Spleen (tissue), 11 donors: ENCODE data around the gene ODAD2. TPM values are rescaled to one million over a fixed set of nuclear protein-coding genes. Genes with fewer than 3 reads are reported as not detected.

Experiments
- DNase-seq: peaks from one replicate; pipeline ENCODE4 v3.0.0-alpha.2; 2020
- H3K27ac ChIP-seq, 8 donors: fragments of 200-600 bp; sonication (generic) in 7 of 8; 1 replicate in 4 of 8; 2 replicates in 4 of 8; pipeline versions ENCODE4 v1.5.0 to v1.8.0; 2016 to 2021; ENCODE audit warnings: inconsistent platforms in 4 of 8, mild to moderate bottlenecking in 4 of 8, moderate library complexity in 1 of 8
- H3K27me3 ChIP-seq, 7 donors: fragments of 200-600 bp; sonication (generic) in 6 of 7; replicated peaks in 1 of 7; 1 replicate in 4 of 7; 2 replicates in 3 of 7; pipeline versions ENCODE4 v1.5.0 to v1.8.0; 2016 to 2021; ENCODE audit warnings: inconsistent platforms in 3 of 7, mild to moderate bottlenecking in 1 of 7
- H3K36me3 ChIP-seq, 6 donors: fragments of 200-600 bp; sonication (generic) in 5 of 6; 1 replicate in 4 of 6; 2 replicates in 2 of 6; pipeline versions ENCODE4 v1.5.0 to v1.8.0; 2016 to 2021; ENCODE audit warnings: inconsistent platforms in 2 of 6
- H3K4me1 ChIP-seq, 6 donors: fragments of 200-600 bp; sonication (generic) in 5 of 6; 1 replicate in 3 of 6; 2 replicates in 3 of 6; pipeline versions ENCODE4 v1.5.0 to v1.8.0; 2016 to 2021; ENCODE audit warnings: inconsistent platforms in 3 of 6
- H3K4me3 ChIP-seq, 8 donors: fragments of 200-600 bp; sonication (generic) in 7 of 8; 1 replicate in 4 of 8; 2 replicates in 4 of 8; pipeline versions ENCODE4 v1.5.0 to v1.8.0; 2016 to 2021; ENCODE audit warnings: inconsistent platforms in 4 of 8, mild to moderate bottlenecking in 4 of 8, moderate library complexity in 2 of 8
- H3K9me3 ChIP-seq, 8 donors: fragments of 200-600 bp; sonication (generic) in 7 of 8; 1 replicate in 4 of 8; 2 replicates in 4 of 8; pipeline versions ENCODE4 v1.5.0 to v1.8.0; 2016 to 2021; ENCODE audit warnings: inconsistent platforms in 4 of 8
- POLR2A ChIP-seq, 3 donors: fragments of 450-650 bp; IDR thresholded peaks; one replicate each; pipeline ENCODE4 v1.5.1; 2017; ENCODE audit warnings: antibody characterized with exemption in 3 of 3, mild to moderate bottlenecking in 1 of 3
- POLR2AphosphoS5 ChIP-seq, 3 donors: sonication (generic); formaldehyde crosslinking; IDR thresholded peaks; one replicate each; pipeline ENCODE4 v1.5.1; 2017; ENCODE audit warnings: antibody characterized with exemption in 3 of 3
- WGBS, 5 donors: extraction: QIAGEN DNeasy Blood & Tissue Kit in 3 of 5; methylation state at CpG; one replicate each; pipeline versions ENCODE4 v1.1.5 to v1.1.7; 2013 to 2018; 5-methylcytosine and 5-hydroxymethylcytosine counted together
- intact Hi-C: fragments of 100-400 bp; cut with DNase I; formaldehyde crosslinking; loops from one replicate; pipeline ENCODE4 v1.15.0; 2023; ENCODE audit warnings: low total_unique reads
- polyA plus RNA-seq, 3 donors: library from polyadenylated mRNA; stranded (reverse); fragments of 200-250 nt; gene quantifications; one replicate each; pipeline ENCODE4 v1.2.1, GENCODE V29; 2013
- total RNA-seq, 7 donors: library from RNA; depleted of rRNA in 3 of 7; stranded (reverse); fragments of >200 nt in 3 of 7; fragmentation: NEBNext Ultra II Directional in 4 of 7; extraction: Animal tissue kit (Norgen Biotek cat#: 25700) in 4 of 7; gene quantifications; one replicate each; pipeline versions ENCODE4 v1.1.0 to v1.2.1, GENCODE V29; 2016 to 2021
- TF ChIP-seq, protein P1 (sequence below), 11 experiments: fragments of 200-600 bp in 7 of 11; fragments of 450-650 bp in 4 of 11; sonication (generic) in 4 of 11; IDR thresholded peaks in 8 of 11; conservative IDR thresholded peaks in 3 of 11; 1 replicate in 7 of 11; 2 replicates in 4 of 11; pipeline versions ENCODE4 v1.4.0 to v1.8.0; 2016 to 2021; ENCODE audit warnings: antibody characterized with exemption in 11 of 11, inconsistent platforms in 4 of 11, mild to moderate bottlenecking in 1 of 11
- donor health status: healthy with polysubstance abuse.
- donor health status: DM: no; HTN: no; CAD: no; lungs with moderate emphysema.
- donor health status: DM: no; HTN: no; CAD: no.
- donor health status: Bipolar disorder and iron deficiency.
- donor health status: healthy.
- donor health status: DM: no; HTN: no; CAD: no.
- donor health status: DM: yes; HTN: yes; CAD: no.

Gene ODAD2
- total and polyA plus RNA-seq, 10 donors, result 0.03 to 0.72 (median 0.29) TPM; not detected in 2

DNA sequence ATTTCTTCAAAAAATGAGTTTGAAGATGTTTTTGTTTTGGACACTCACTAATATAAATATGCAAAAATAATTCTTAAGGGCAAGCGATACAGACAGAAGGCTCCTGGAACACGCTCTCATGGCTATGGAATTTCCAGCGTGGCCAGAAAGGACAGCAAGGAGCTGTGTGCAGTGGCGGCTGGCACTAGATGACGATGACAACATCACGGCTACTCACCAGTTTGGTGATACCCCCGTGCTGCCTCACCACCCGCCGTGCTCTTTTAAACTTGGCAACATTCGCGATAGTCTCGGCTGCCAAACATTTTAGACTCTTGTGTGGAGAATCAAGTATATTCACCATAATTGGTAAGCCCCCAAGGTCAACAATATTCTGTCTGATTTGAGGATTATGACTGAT, 54.9 kb downstream of the ODAD2 start:
- Histone ChIP-seq H3K27ac (no peak overlapping the region), H3K9me3 (no peaks in the 10 kb centered on the region), H3K4me3 (no peak overlapping the region), H3K27me3 (peaks cover 0 to 5% (median 0%) of the 10 kb centered on the region in 7 donors), H3K4me1 (no peaks in the 10 kb centered on the region), H3K36me3 (no peaks in the 10 kb centered on the region)
- TF ChIP-seq POLR2AphosphoS5 (IDR thresholded peaks at IDR 0.05) (no peak), POLR2A (IDR thresholded peaks at IDR 0.05) (no peak)
- TF ChIP-seq, protein P1, sequence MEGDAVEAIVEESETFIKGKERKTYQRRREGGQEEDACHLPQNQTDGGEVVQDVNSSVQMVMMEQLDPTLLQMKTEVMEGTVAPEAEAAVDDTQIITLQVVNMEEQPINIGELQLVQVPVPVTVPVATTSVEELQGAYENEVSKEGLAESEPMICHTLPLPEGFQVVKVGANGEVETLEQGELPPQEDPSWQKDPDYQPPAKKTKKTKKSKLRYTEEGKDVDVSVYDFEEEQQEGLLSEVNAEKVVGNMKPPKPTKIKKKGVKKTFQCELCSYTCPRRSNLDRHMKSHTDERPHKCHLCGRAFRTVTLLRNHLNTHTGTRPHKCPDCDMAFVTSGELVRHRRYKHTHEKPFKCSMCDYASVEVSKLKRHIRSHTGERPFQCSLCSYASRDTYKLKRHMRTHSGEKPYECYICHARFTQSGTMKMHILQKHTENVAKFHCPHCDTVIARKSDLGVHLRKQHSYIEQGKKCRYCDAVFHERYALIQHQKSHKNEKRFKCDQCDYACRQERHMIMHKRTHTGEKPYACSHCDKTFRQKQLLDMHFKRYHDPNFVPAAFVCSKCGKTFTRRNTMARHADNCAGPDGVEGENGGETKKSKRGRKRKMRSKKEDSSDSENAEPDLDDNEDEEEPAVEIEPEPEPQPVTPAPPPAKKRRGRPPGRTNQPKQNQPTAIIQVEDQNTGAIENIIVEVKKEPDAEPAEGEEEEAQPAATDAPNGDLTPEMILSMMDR (IDR thresholded peaks at IDR 0.05 in 8 of 11, conservative IDR thresholded peaks at IDR 0.05 in 3 of 11), result no peak
- DNase-seq, result no peak
- intact Hi-C loops, result no loop called here
- 86 to 94% (median 87%) methylated on average over 12 of the region's 12 CpGs for WGBS, 5 donors

DNA sequence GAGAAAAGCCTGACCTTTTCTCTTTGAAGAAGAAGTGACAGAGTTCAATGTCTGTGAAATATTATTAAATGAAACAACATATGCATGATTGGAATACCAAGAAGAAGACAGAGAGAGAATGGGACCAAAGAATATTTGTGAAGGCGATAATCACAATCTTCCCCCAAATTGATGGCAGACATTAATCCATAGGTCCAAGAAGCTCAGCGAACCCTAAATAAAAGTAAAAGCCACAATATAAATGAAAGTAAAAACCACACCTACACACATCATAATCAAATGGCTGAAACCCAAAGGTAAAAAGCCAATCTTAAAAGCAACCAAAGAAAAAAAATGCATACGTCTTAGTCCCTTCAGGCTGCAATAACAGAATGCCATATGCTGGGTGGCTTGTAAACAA, 84.0 kb downstream of the ODAD2 start:
- TF ChIP-seq POLR2A (IDR thresholded peaks at IDR 0.05) (no peak), POLR2AphosphoS5 (IDR thresholded peaks at IDR 0.05) (no peak)
- TF ChIP-seq, protein P1 (IDR thresholded peaks at IDR 0.05 in 8 of 11, conservative IDR thresholded peaks at IDR 0.05 in 3 of 11), result no peak
- Histone ChIP-seq H3K27ac (no peak overlapping the region), H3K36me3 (no peaks in the 10 kb centered on the region), H3K9me3 (no peaks in the 10 kb centered on the region), H3K27me3 (no peaks in the 10 kb centered on the region), H3K4me1 (no peaks in the 10 kb centered on the region), H3K4me3 (no peak overlapping the region)
- no peak for DNase-seq
- 88 to 98% (median 93%) methylated on average over 3 of the region's 3 CpGs for WGBS, 5 donors
- intact Hi-C loops, result no loop called here

DNA sequence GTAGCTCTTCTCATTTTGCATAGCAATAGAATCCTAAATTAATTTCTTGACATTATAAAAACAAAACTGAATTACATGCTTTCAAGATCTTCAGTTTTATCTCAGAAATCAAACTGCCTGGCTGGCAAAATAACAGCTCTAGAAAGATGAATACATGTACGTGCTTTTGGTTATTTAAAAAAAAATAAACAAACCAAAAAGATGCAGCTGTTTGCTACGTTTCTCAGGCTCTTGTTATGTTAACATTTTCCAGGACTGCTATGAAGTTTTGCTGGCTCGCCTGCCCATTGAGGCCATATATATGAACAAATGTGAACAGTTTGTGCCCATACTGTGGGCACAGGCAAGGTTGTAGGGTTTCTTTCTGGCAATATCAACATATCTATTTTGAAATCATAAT, 86.6 kb downstream of the ODAD2 start:
- intact Hi-C loops, result no loop called here
- Histone ChIP-seq H3K4me3 (no peak overlapping the region), H3K4me1 (no peaks in the 10 kb centered on the region), H3K27ac (no peak overlapping the region), H3K27me3 (no peaks in the 10 kb centered on the region), H3K9me3 (no peaks in the 10 kb centered on the region), H3K36me3 (no peaks in the 10 kb centered on the region)
- no peak for DNase-seq
- TF ChIP-seq POLR2A (IDR thresholded peaks at IDR 0.05) (no peak), POLR2AphosphoS5 (IDR thresholded peaks at IDR 0.05) (no peak)
- TF ChIP-seq, protein P1 (IDR thresholded peaks at IDR 0.05 in 8 of 11, conservative IDR thresholded peaks at IDR 0.05 in 3 of 11), result no peak
- WGBS, 5 donors, result 48 to 70% (median 65%) methylated on average over 3 of the region's 3 CpGs

DNA sequence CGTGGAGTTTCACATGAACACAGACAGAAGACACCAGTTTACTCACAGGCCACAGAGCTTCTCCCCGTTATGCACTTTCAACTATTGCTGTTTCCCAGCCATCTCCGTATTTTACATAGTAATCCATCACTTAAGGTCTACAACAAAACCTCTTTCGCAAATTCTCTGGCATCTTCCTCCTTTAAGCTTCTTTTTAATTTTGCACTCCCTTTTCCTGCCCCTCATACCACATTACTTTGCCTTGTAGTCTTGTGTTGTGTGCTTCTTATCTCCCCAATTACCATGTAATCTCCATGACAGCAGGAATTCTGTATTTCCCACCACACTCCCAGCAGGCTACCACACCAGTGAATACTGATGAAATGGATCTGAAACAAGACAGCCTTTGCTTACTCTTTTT, 87.3 kb downstream of the ODAD2 start:
- DNase-seq, result no peak
- no peak overlapping the region for H3K4me3 ChIP-seq
- H3K27ac ChIP-seq, result no peak overlapping the region
- H3K36me3 ChIP-seq, result no peaks in the 10 kb centered on the region
- WGBS, 5 donors, result 56 to 83% (median 72%) methylated on average over 4 of the region's 4 CpGs
- TF ChIP-seq, protein P1 (IDR thresholded peaks at IDR 0.05 in 8 of 11, conservative IDR thresholded peaks at IDR 0.05 in 3 of 11), result no peak
- TF ChIP-seq POLR2A (IDR thresholded peaks at IDR 0.05) (no peak), POLR2AphosphoS5 (IDR thresholded peaks at IDR 0.05) (no peak)
- H3K4me1 ChIP-seq, result no peaks in the 10 kb centered on the region
- no peaks in the 10 kb centered on the region for H3K27me3 ChIP-seq
- intact Hi-C loops, result no loop called here
- no peaks in the 10 kb centered on the region for H3K9me3 ChIP-seq
